Kidney (tissue), 14 donors: ENCODE measurements around the gene PRKD2. TPM values are rescaled to one million over a fixed set of nuclear protein-coding genes. Genes with fewer than 3 reads are reported as not detected.

ENCODE experiments used
- DNase-seq, 5 donors: peaks; one replicate each; pipeline ENCODE4 v3.0.0-alpha.2; 2013 to 2020
- FAIRE-seq: peaks from 2 replicates; lab custom pipeline; 2012; peaks lifted over from hg19 to GRCh38; lab: Jason Lieb, UNC
- H3K27ac ChIP-seq, 2 donors: one replicate each; pipeline ENCODE4 v1.7.0; 2013; ENCODE audit warnings: low read depth in 2 of 2, low read length in 2 of 2, inconsistent platforms in 1 of 2
- H3K27me3 ChIP-seq: one replicate; pipeline ENCODE4 v1.7.1; 2013; ENCODE audit warnings: low read length, inconsistent platforms; ENCODE audit not compliant: control insufficient read depth, insufficient read depth
- H3K36me3 ChIP-seq, 3 donors: one replicate each; pipeline versions ENCODE4 v1.7.0 to v1.7.1; 2013; ENCODE audit warnings: low read length in 3 of 3, control low read depth in 1 of 3, inconsistent platforms in 1 of 3; ENCODE audit not compliant: insufficient read depth in 3 of 3, control insufficient read depth in 2 of 3
- H3K4me1 ChIP-seq, 3 donors: one replicate each; pipeline versions ENCODE4 v1.7.0 to v1.7.1; 2013; ENCODE audit warnings: low read length in 3 of 3, inconsistent platforms in 1 of 3, low read depth in 1 of 3; ENCODE audit not compliant: control insufficient read depth in 2 of 3, insufficient read depth in 2 of 3
- H3K4me3 ChIP-seq, 3 donors: one replicate each; pipeline versions ENCODE4 v1.7.0 to v1.8.1; 2013; ENCODE audit warnings: low read length in 3 of 3, control low read depth in 1 of 3, inconsistent platforms in 1 of 3
- H3K9ac ChIP-seq, 3 donors: one replicate each; pipeline versions ENCODE4 v1.7.0 to v1.7.1; 2013; ENCODE audit warnings: low read length in 3 of 3, control low read depth in 1 of 3, inconsistent platforms in 1 of 3
- H3K9me3 ChIP-seq, 3 donors: one replicate each; pipeline versions ENCODE4 v1.7.0 to v1.7.1; 2013; ENCODE audit warnings: low read length in 3 of 3, control low read depth in 1 of 3, inconsistent platforms in 1 of 3; ENCODE audit not compliant: control insufficient read depth in 2 of 3, insufficient read depth in 1 of 3
- intact Hi-C: fragments of 100-400 bp; cut with DNase I; formaldehyde crosslinking; loops from one replicate; pipeline ENCODE4 v1.11.1; 2022
- polyA plus RNA-seq: library from polyadenylated mRNA; stranded (reverse); fragments of 350-450 nt; fragmentation: Illumina TruSeq; extraction: RNeasy Lipid Tissue Mini Kit (QIAGEN cat#74804); gene quantifications from one replicate; pipeline ENCODE4 v1.2.3, GENCODE V29; 2014; ENCODE audit warnings: low read depth, low replicate concordance; ENCODE audit not compliant: insufficient read depth
- total RNA-seq: library from RNA; stranded (reverse); fragmentation: NEBNext Ultra II Directional; extraction: Animal tissue kit (Norgen Biotek cat#: 25700); gene quantifications from one replicate; pipeline ENCODE4 v1.2.1, GENCODE V29; 2021
- TF ChIP-seq, protein P1 (sequence below): IDR thresholded peaks from 3 replicates; pipeline ENCODE4 v1.5.1; 2012; ENCODE audit warnings: mild to moderate bottlenecking, moderate library complexity, borderline replicate concordance; ENCODE audit not compliant: insufficient read depth; ENCODE audit errors: extremely low read depth
- donor health status: control.
- donor health status: control.
- donor health status: control.
- donor health status: control.
- donor health status: control.
- donor health status: DM: yes; HTN: yes; CAD: no.
- donor health status: Normal renal cell carcinoma (clear cell type).

PRKD2 gene
- total and polyA plus RNA-seq, 2 donors from 2014 or later: 26.7 to 69.8 TPM

- Histone ChIP-seq H3K36me3 (peaks cover 0 to 2% (median 0%) of the 10 kb centered on the region in 3 donors), H3K9me3 (no peaks in the 10 kb centered on the region), H3K27me3 (no peaks in the 10 kb centered on the region), H3K4me1 (peaks cover 0 to 6% (median 0%) of the 10 kb centered on the region in 3 donors), H3K4me3 (no peak overlapping the region), H3K27ac (peak overlapping the region in 1 of 2 donors; percentile 33), H3K9ac (no peak overlapping the region)
- TF ChIP-seq, protein P1, sequence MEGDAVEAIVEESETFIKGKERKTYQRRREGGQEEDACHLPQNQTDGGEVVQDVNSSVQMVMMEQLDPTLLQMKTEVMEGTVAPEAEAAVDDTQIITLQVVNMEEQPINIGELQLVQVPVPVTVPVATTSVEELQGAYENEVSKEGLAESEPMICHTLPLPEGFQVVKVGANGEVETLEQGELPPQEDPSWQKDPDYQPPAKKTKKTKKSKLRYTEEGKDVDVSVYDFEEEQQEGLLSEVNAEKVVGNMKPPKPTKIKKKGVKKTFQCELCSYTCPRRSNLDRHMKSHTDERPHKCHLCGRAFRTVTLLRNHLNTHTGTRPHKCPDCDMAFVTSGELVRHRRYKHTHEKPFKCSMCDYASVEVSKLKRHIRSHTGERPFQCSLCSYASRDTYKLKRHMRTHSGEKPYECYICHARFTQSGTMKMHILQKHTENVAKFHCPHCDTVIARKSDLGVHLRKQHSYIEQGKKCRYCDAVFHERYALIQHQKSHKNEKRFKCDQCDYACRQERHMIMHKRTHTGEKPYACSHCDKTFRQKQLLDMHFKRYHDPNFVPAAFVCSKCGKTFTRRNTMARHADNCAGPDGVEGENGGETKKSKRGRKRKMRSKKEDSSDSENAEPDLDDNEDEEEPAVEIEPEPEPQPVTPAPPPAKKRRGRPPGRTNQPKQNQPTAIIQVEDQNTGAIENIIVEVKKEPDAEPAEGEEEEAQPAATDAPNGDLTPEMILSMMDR: no peak
- FAIRE-seq (peak; percentile 17), DNase-seq (peak in 1 of 5 donors; percentile 84)
- intact Hi-C loops: loop anchor here (5.0 kb wide), 1 partner anchor 87 kb away; no protein-coding TSS in a partner anchor
These were observed 38.4 kb upstream of the PRKD2 start for GRCh38 chr19:46755077-46755852.

DNA sequence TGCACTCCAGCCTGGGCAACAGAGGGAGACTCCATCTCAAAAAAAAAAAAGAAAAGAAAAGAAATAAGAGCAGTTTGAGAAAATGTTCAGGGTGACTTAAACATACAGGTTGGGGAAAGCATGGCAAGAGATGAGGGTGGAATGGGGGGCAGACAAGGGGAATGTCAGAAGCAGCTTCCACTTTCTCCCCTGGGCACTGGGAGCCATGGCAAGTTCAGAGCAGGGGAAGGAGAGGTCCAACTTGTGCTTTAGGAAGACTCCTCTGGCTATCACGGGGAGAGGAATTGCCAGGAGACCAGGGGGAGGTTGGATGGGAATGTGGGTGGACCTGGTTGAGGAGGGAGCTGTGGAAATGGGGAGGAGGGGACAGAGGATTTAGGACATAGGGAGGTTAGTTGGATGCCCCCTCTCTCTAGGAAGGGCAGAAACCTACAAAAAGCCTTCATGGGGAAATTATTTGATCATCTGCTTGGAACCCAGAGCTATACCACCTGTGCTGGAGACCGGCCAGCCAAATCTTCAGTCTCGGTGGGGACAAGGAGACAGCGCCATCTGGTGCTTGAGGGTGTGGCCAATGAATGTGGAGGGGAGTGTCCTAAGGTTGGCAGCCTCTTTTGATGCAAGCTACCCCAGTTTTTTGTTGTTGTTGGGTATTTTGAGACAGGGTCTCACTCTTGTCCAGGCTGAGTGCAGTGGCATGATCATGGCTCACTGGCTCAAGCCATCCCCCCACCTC is 36.7 kb upstream of the PRKD2 start:
- no peaks in the 10 kb centered on the region for H3K27me3 ChIP-seq
- TF ChIP-seq, protein P1: peak; percentile 42
- H3K9me3 ChIP-seq: no peaks in the 10 kb centered on the region
- peaks cover 0 to 2% (median 0%) of the 10 kb centered on the region in 3 donors for H3K36me3 ChIP-seq
- no peak overlapping the region for H3K9ac ChIP-seq
- DNase-seq: peak in 4 of 5 donors; percentile 50 to 78 (median 73)
- no peak for FAIRE-seq
- no peak overlapping the region for H3K4me3 ChIP-seq
- H3K4me1 ChIP-seq: peaks cover 0 to 6% (median 0%) of the 10 kb centered on the region in 3 donors
- intact Hi-C loops: no loop called here
- no peak overlapping the region for H3K27ac ChIP-seq

- H3K4me1 ChIP-seq: peaks cover 0 to 15% (median 7%) of the 10 kb centered on the region in 3 donors
- intact Hi-C loops: no loop called here
- no peak overlapping the region for H3K4me3 ChIP-seq
- peaks cover 0 to 2% (median 0%) of the 10 kb centered on the region in 3 donors for H3K36me3 ChIP-seq
- TF ChIP-seq, protein P1: peak; percentile 62
- no peaks in the 10 kb centered on the region for H3K9me3 ChIP-seq
- DNase-seq (peak in 4 of 5 donors; percentile 47 to 83 (median 64)), FAIRE-seq (no peak)
- no peak overlapping the region for H3K9ac ChIP-seq
- no peaks in the 10 kb centered on the region for H3K27me3 ChIP-seq
- no peak overlapping the region for H3K27ac ChIP-seq
These were observed 31.6 kb upstream of the PRKD2 start for GRCh38 chr19:46748325-46749109.
